HG03354 (cell line): ENCODE data around the gene PIMREG.

ENCODE experiments used
- ATAC-seq: cut with Tn5 transposase; IDR thresholded peaks from one replicate; pipeline ENCODE4 v1.9.1; 2021; ENCODE audit warnings: mild to moderate bottlenecking; ENCODE audit not compliant: unreplicated experiment, poor library complexity, severe bottlenecking

Gene PIMREG

DNA sequence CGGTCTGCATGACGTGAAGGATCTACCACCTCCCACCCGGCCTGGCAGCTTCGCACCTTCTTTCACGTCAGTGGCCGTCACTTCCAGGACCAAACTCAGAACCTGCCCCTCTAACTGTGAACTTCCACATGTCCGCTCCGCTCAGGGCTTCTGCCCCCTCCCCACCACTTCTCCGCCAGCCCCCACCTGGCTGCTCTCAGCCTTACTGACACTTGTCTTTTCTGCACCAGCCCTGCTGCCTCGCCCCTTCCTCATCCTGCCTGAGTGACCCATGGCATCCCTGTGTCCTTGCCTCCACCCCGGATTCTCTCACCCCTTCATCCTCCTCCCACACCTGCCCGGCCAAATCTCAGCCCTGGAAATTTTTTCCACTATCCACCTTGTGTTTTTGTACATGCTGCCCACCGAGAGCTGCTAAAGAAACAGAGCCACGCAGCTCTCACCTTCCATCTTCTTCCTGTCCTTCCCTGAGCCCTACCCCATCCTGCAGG lies 14.2 kb downstream of the PIMREG start:
- ATAC-seq = no peak

DNA sequence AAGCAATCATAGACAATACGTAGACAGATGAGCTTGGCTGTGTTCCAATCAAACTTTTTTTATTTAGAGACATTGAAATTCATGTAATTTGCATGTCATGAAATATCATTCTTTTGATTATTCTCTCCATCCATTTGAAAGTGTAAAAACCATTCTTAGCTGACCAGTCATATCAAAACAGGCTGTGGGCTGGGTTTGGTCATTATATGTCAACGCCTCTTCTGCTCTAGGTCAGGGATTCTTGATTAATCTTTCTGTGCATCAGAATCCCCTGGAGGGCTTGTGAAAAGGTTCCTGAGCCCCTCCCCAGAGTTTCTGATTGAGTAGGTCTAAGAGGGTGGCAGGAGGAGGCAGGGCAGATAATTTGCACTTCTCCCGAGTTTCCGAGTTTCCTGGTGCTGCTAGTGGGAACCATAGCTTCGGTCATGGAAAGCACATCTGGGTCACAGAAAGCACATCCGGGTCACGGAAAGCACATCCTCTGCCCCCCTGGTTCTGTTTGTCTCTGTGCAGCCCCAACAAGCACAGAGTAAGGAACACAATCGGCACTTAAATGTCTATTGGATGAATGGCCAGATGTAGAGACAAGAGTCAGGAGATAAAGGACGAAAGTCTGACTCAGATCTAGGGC lies 16.4 kb downstream of the PIMREG start:
- ATAC-seq = no peak

DNA sequence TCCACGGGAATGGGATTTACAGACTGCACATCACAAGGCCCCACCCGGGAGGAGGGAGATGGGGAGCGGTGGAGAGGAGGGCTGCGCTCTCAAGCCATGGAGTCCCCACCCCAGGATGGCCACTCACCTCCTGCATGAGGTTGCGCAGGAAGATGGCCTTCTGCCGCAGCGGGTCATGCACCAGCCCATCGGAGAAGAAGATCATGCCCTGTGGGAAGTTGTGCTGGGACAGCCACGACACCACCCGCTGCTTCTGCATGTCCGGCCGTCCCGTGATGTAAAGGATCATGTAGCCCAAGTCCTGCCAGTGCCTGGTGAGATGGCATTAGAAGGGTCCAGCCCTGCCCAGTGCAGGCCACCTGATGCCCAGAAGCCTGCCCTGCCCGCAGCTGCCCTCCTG lies 17.0 kb downstream of the PIMREG start:
- ATAC-seq = no peak

DNA sequence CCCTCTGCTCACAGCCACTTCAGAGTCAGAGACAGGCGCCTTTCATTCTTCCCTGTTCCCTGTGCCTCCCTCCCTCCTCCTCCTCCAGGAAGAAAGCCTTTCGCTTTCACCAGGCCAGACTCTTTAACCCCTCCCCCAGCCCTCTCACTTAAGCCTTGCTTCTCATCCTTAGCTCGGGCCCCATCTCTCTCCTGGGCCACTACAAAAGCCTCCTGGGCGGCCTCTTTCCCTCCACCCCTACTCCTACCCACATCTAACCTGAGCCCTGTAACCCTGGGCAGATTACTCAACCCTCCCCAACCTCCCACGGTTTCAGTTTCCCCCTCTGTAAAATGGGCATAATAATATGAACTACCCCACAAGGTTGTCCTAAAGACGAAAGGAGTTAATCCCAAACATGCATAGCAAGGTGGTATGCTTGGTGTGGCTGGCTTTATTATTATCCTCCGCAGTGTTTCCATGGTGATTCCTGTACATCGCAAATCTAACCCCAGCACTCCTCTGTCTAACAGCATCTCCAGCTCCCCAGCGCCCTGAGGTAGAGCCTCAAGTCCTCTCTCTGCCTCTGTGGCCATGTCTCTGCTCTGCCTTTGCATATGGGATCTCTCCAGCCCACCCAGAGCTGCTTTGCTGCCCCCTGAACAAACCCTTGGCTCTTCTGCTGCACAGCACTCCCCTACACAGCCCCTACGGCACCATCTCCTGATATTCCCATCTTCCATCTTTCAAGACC lies 17.7 kb downstream of the PIMREG start:
- no peak for ATAC-seq

DNA sequence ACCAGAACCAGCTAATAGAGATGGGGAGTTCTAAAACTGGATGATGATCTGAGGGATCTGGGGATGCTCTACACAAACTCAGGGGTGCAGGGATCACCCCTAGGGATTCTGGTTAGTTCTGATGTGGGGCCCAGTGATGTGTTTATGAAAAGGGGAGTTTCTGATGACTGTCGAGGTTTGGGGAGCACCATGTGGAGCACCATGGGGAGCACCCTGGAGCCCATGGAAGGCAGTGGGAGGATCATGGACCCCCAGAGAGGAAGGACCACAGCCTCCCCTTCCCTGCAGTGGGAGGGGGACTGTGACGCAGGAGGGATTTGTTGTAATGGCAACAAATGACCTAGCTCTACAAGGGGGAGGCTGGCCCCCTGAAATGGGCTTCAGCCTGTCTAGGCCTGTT lies 18.4 kb downstream of the PIMREG start:
- no peak for ATAC-seq

DNA sequence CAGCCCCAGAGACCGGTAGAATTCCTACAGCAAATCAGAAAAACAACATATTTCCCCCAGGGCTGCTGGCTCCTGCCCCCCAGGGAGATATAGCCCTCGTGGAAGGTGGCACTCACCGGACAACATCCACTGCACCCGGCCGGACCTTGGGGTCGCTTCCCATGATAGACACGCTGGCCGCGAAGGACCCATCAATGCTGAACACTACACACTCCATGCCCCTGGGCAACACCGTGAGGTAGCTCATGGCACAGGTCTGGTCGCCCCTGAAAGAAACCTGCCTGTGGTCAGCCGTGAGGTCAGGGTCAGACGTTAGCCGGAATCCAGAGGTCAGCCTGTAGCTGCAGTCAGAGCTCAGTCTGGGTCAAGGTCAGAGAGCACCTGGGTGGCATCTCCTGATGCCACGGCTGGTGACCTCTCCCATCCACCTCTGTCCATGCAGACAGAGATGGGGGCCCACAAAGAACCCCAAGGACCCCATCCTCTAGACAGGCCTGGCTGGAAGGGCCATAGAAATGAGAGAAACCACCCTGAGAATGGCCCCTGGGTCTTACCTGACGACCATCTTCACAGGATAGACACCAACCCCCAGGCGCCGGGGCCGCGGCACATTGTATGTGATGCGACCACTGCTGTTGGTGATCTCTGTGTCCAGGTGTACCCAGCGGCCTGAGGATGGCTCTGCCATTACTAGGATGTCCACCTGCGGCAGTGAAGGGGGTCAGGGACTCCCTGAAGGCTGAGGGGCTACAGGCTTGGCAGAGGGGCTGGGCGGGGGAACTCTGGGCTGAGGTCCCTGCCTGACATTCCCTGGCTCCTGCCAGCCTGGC lies 19.6 kb downstream of the PIMREG start:
- no peak for ATAC-seq

DNA sequence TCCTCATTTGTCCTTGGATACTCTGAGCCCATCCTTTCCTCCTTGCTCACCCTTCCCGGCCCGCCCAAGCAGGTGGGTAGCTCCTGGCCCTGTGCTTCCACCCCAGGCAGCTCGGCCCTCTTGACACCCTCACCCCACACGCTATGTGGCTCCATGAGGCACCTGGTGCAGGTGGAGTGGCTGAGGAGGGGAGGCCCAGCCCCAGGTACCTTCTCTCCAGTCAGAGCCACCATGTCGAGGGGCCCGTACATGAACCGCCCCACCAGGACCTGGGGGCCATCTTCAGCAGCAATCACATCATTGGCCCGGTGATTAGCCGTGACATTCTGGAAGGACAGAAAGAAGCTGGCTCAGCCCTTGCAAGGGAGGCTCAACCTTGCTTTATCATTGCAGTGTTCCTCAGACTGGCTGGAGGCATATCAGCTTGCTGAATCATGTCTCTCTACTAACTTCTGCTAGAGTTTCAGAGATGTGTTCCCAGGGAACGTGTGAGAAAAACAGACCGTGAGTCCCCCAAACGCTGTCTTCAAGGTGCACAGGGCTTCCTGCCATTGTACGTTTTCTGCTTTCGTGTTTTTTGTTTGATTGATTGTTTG lies 20.3 kb downstream of the PIMREG start:
- no peak for ATAC-seq

DNA sequence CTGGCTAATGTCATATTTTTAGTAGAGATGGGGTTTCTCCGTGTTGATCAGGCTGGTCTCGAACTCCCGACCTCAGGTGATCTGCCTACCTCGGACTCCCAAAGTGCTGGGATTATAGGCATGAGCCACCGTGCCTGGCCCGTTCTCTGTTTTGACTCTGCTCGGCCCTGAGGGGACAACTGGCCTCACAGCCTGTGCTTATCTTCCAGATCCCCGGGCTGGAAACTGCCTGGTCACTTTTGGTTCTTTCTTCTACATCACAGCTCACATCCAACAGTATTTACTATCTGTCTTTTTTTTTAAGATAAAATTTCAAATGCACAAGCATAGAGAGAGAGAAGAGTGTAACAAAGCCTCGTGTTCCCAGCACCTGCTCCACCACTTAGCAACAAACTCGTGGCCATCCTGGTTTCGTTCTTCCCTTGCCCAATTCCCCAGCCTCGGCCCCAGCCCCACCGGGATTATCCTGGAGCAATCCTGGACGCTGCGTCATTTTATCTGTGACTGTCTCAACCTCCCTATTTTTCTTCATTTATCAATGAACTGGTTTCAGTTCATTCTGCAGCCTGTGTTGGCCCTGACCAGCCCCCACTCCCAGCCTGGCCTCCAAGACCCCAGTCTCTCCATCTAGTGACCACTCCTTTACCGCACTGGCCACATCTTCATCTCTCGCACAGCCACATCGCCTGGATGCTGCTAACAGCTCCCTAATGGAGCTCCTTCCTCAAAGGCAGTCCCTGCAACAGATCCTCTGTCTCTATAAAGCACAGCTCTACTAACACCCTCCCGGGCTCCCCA lies 21.1 kb downstream of the PIMREG start:
- ATAC-seq = no peak

DNA sequence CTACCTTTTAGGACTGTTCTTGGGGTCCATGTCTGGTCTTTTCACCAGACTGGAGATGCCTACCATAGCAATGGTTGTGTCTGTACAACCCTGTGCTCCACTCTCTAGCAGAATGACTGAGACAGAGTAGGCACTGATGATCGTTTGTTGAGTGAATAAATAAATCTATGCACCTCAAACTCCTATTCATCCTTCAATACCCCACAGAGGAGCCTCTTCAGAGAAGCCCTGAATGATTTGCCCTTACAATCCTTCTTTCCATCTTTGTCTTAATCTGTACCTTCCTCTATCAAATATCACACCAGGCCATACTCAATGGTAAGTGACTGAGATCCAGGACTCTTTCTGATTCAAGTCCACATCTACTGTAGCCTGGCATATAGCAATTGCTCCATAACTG lies 23.3 kb downstream of the PIMREG start:
- no peak for ATAC-seq

DNA sequence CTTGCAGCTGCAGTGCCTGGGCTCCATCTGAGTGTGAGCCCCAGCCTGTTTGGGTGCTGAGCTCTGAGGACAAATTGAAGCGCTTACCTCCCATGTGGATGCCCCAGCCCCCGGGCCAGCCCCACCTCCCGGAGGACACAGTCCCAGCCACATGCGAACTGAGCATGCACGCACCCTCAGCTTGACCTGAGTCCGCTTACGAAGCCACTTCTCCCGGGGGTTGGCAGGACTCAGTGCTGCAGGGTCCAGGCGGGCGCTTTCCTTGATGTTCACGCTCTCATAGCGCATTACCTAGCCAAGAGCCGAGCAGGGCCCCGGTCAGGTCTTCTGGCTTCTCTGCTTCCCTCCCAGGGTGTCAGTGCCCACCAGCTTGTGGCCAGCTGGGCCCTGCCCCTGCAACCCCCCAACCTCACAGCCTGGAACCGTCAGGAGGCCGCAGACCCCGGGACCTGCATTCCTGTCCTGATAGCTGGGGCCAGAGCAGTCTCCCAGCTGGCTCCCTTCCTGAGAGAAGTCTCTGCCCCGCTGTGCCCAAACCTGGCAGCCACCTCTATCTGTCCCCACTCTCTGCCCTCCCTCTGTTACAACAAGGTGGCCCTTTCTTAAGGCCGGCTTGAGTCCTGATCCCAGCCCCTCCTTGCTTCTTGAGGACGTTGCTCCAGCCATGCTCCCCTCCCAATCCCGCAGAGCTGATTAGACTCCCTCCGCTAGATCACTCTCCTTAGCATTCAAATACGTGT lies 24.0 kb downstream of the PIMREG start:
- no peak for ATAC-seq

DNA sequence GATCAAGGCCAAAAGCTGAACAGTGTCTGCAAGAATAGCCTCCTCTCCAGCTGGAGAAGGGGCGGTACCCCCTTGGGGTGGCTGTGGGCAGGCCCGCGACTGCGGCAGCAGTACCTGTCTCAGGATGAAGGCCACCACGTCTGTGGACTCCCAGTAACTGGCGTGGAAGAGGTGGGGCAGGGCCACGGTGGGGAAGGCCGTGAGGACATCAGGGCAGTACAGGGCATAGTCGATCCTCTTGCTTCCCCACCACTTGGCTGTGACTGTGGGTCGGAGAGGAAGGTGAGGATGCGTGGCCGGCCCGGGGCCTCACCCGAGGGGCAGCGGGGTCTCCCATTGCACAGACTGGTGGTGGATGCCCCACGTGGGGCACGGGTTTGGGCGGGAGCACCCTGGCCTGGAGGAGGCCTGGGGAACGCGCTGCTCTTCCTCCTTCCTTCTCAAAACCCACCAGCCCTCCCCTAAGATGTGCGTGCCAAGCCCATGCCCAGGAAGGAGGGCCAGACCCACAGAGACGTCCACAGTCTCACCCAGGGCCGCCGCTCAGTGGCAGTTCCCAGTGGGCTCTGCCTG lies 26.0 kb downstream of the PIMREG start:
- ATAC-seq = no peak

DNA sequence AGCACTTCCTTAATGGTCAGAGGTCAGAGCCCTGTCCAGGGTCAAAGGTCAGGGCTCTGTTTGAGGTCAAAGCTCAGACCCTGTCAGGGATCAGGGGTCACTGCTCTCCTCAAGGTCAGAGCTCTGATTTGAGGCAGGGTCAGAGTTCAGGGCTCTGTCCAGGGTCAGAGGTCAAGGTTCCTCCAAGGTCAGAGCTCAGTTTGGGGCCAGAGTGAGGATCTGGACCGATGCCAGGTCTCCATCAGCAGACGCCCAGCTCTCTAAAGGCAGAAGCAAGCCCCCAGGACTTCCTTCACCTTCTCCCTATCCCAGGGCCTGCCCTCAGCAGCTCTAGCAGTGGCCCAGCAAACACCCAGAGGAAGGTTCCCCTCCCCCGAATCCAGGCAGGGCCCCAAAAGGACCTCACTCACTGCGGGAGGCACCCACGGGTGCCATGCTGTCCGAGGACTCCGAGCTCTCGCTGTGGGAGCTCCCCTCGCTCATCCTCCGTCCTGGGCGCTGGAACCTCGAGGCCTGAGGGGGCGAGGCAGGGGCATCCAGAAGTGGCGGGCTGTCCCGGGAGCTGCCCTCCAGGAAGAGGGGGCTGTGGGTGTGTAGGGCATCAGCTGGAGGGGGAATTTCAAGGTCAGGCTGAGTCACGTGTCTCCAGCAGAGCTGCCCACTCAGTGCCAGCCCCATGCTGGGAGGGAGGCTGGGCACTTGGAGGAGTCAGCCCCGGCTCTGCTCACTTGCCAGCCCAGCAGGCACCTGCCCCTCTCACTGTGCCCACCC lies 26.7 kb downstream of the PIMREG start:
- no peak for ATAC-seq

DNA sequence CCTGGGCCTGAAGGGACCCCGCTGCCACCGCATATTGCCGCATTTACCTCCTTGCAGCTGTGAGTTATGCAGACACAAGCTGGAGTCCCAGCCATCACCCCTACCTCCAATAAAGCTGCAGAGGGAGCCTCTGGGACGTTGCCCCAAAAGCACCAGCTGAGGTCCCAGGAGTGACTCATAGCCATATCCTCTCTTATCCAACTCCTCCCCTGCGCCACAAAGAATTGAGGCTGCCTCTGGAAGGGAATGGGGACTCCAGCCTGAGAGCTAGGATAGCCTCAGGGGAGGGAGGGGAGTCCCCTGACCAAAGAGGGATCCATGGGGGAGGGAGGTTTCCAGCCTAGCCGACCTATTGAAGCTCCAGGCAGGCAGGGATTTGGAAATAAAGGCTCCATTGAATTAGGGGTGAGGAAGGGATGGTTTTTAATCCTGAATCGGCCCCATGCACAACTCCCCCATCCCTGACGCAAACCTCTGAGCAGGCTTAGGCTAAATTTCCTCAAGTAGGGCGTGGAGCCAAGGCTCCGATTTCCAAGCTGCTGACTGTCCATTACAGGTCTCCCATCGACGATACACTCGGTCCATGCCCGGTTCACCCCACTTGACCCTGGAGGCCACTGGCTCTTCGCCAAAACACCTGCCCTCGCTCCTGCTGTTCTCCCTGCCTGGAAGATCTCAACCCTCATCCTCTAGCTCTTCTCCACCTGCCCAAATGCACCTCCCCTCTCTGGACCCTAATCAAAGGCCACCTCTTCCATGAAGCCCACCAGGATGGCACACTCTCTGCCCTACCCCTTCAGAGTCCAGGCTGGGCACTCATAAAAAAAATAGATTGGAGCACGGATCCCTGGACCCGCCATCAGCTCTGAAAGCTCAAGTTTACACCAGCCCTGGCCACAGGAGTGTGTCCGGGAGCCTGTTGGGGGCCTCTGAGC lies 27.5 kb downstream of the PIMREG start:
- ATAC-seq = no peak

DNA sequence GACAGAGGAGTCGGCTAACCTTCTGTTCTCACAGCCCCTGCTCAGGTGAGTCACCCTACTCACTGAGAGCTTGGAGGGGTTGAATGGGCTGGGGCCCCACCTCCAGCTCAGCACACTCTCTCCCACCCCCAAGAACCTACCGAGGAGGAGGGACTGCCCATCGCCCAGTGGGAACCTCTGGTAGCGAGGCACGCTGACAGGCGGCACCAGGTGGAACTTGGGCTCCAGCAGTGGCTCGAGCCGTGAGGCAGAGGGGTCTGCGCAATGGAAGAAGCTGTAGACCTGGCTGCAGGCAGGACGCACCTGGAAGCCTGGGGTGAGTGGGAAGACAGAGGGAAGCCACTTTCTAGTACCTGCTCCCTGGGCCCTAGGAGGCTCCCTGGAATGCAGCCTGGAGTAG lies 28.3 kb downstream of the PIMREG start:
- ATAC-seq = no peak

DNA sequence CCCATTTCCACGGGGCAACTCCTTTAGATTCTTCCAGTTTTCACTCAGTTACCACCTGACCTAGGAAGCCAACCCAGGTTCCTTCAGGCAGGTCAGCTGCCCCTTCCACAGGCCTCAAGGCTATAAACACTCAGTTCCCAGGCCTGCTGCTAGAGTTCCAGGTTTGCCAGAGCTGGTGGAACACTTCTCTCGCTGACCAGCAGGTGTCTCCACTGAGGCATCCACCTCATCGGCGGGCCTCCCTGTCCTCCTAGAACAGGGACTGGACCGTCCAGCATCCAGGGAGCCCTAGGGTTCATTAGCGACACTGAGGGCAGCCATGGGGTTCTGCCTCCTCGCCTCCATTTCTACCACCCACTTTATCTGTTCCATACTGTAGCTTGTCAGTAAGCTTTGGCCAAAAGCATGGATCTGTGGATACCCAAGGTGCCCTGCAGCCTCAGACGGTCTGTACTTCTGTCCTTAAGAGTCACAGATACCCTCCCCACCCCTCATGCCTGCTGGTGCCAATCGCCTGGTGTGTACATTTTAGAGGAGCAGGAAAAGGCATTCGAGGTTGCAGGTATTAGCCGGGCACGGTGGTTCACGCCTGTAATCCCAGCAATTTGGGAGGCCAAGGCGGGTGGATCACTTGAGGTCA lies 29.0 kb downstream of the PIMREG start:
- no peak for ATAC-seq

DNA sequence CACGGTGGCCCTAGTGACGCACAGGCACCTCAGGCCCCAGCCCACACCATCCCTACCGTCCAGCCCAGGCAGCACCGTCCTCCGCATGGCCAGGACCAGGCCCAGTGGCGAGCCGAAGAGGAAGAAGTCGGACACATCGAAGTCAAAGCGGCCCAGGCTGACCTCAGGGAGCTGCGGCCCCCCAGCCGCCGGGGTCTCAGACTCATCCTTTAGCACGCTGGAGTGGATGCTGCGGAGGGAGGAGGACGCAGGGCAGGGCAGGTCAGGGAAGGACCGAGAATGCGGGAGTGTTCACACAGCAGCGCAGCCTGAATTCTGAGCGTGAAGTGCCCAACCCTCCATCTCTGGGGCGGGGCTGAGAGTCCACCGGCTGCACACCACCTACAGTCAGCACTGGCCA lies 30.1 kb downstream of the PIMREG start:
- no peak for ATAC-seq
